ENCODE measurements around the gene IFNG. TPM values are rescaled to one million over a fixed set of nuclear protein-coding genes. Genes with fewer than 3 reads are reported as not detected.

The IFNG gene
- total RNA-seq, 1 experiment from 2014 or later = not detected

- H3K27me3 Mint-ChIP-seq (ENCODE audit: low read depth) = no peaks in the 10 kb centered on the region
- H3K27ac Mint-ChIP-seq = peak overlapping the region in 1 of 3 experiments; percentile 41; a peak in 2 of 7 replicates
- Histone ChIP-seq H3K79me2 (ENCODE audit: insufficient read depth, low read length) (no peaks in the 10 kb centered on the region), H2BK5ac (ENCODE audit: insufficient read length, low read length) (no peak overlapping the region), H3K18ac (ENCODE audit: insufficient read length, low read depth, low read length) (no peak overlapping the region), H4K8ac (replicated peaks; ENCODE audit: insufficient read length, low read depth, low read length) (no peak overlapping the region), H2AFZ (ENCODE audit: low read length) (no peak overlapping the region), H2BK120ac (ENCODE audit: low read depth, low read length, poor library complexity, severe bottlenecking) (no peak overlapping the region), H3K4me2 (ENCODE audit: insufficient read depth, insufficient read length, low read length) (no peak overlapping the region), H4K91ac (ENCODE audit: insufficient read length, low read depth, low read length) (no peak overlapping the region), H3K23me2 (ENCODE audit: insufficient read length, low read depth, low read length, poor library complexity, severe bottlenecking) (no peaks in the 10 kb centered on the region), H2BK20ac (ENCODE audit: low read depth, low read length, poor library complexity, severe bottlenecking) (no peak overlapping the region), H3T11ph (ENCODE audit: low read length) (no peak overlapping the region), H3K9me3 (ENCODE audit: control insufficient read depth, low read depth, low read length) (no peaks in the 10 kb centered on the region), H4K20me1 (ENCODE audit: control insufficient read depth, insufficient read depth, insufficient read length) (no peaks in the 10 kb centered on the region), H3K27ac (ENCODE audit: insufficient read length, low read depth, low read length) (no peak overlapping the region), H3K4ac (ENCODE audit: low read depth, low read length) (no peak overlapping the region), H3K79me1 (ENCODE audit: insufficient read depth, low read depth, low read length, poor library complexity, severe bottlenecking) (no peaks in the 10 kb centered on the region), H3K23ac (ENCODE audit: insufficient read length, low read depth, low read length) (no peak overlapping the region), H3K14ac (ENCODE audit: insufficient read depth, low read length) (no peak overlapping the region), H3K27me3 (ENCODE audit: insufficient read depth, low read length) (no peaks in the 10 kb centered on the region), H2BK15ac (ENCODE audit: low read depth, low read length) (no peak overlapping the region), H4K5ac (ENCODE audit: insufficient read length, low read depth, low read length) (no peak overlapping the region), H3K4me1 (ENCODE audit: insufficient read depth, low read length) (no peaks in the 10 kb centered on the region), H3K56ac (ENCODE audit: insufficient read length, low read depth, low read length) (no peak overlapping the region), H3K9ac (ENCODE audit: extremely low read depth, insufficient read length, low read length) (no peak overlapping the region), H2AK5ac (ENCODE audit: insufficient read length, low read length) (no peak overlapping the region), H2BK12ac (ENCODE audit: insufficient read length, low read depth, low read length) (no peak overlapping the region)
- DNase-seq = no peak
- WGBS (ENCODE audit: extremely low coverage, insufficient read length, low lambda C conversion rate) = no CpG with 5 or more reads among the region's 1 CpG
- TF ChIP-seq CTCF (conservative IDR thresholded peaks at IDR 0.05) = no peak
- H3K4me1 Mint-ChIP-seq = peaks cover 16 to 18% of the 10 kb centered on the region in 2 experiments
- H3K9me3 Mint-ChIP-seq = no peaks in the 10 kb centered on the region
- H3K36me3 Mint-ChIP-seq (ENCODE audit: insufficient read depth in 1 of 3, low read depth in 3 of 3) = no peaks in the 10 kb centered on the region; a peak in 1 of 7 replicates
- H3K4me3 Mint-ChIP-seq = no peak overlapping the region
Observed at GRCh38 chr12:68199127-68199526, 39.6 kb upstream of the IFNG start.

Measured in H9 (cell line).